ENCODE measurements around the gene EIF3K. TPM values are rescaled to one million over a fixed set of nuclear protein-coding genes. Genes with fewer than 3 reads are reported as not detected.

EIF3K gene
- polyA plus RNA-seq, 1 donor (not counting 4 experiments of a cell fraction or from before 2014, with no cell fraction given) = 240 TPM

- Histone ChIP-seq H3K27ac (ENCODE audit: control insufficient read depth, insufficient read depth, low read length) (peak overlapping the region; percentile 100), H3K9me1 (ENCODE audit: control insufficient read depth, extremely low read depth, insufficient read depth, low read length) (no peaks in the 10 kb centered on the region), H3K4me2 (ENCODE audit: control insufficient read depth, extremely low read depth, insufficient read depth, low read depth, low read length) (peak overlapping the region; percentile 72), H3K9ac (ENCODE audit: control insufficient read depth, extremely low read depth, insufficient read depth, low read length) (peak overlapping the region; percentile 99), H3K9me3 (ENCODE audit: control insufficient read depth, low read depth, low read length) (no peaks in the 10 kb centered on the region), H3K4me1 (ENCODE audit: control insufficient read depth, extremely low read depth, insufficient read depth, low read length) (peaks cover 89% of the 10 kb centered on the region), H3K36me3 (ENCODE audit: control insufficient read depth in 2 of 2, extremely low read depth in 1 of 2, insufficient read depth in 2 of 2, low read length in 2 of 2) (peaks cover 14 to 47% of the 10 kb centered on the region in 2 experiments), H3K79me2 (ENCODE audit: control insufficient read depth, insufficient read depth, low read length) (peaks cover 82% of the 10 kb centered on the region), H3K4me3 (ENCODE audit: control insufficient read depth in 2 of 3, extremely low read depth in 1 of 3, insufficient read depth in 2 of 3, low read depth in 1 of 3, low read length in 3 of 3) (peak overlapping the region in 1 of 3 experiments; percentile 4), H3K27me3 (ENCODE audit: control insufficient read depth, extremely low read depth, insufficient read depth, low read length) (no peaks in the 10 kb centered on the region), H4K20me1 (ENCODE audit: control insufficient read depth, extremely low read depth, insufficient read depth, low read length) (no peaks in the 10 kb centered on the region), H2AFZ (ENCODE audit: control insufficient read depth, low read length) (no peak overlapping the region)
- no peak for DNase-seq (ENCODE audit: low read depth, low spot score)
- FAIRE-seq = no peak
- TF ChIP-seq EZH2 (IDR thresholded peaks at IDR 0.05; ENCODE audit: low read length) (no peak), CTCF (optimal IDR thresholded peaks at IDR 0.05 in 1 of 3, IDR thresholded peaks at IDR 0.05 in 1 of 3, conservative IDR thresholded peaks at IDR 0.05 in 1 of 3; ENCODE audit: extremely low read depth in 1 of 3, insufficient read depth in 2 of 3, low read length in 3 of 3) (peak in 1 of 3 experiments; percentile 8)
- dilution Hi-C loops (cut with MboI; ENCODE audit: extremely low pct_ligation_motif_present, low sequenced_read_pairs) = no loop called here
These were observed 67.5 kb downstream of the EIF3K start for GRCh38 chr19:38686530-38686888.

Other genes with a start within 250 kb of the EIF3K start
- gene PSMD8, start 244.6 kb upstream of the EIF3K start, polyA plus RNA-seq = 346 to 528 TPM (median 350 TPM) in 3 replicates
- gene GGN, start 231.2 kb upstream of the EIF3K start, polyA plus RNA-seq = 0.07 to 0.22 TPM in 2 of 3 replicates, not detected in the other
- gene SPRED3, start 230.5 kb upstream of the EIF3K start, polyA plus RNA-seq = 2.0 to 2.6 TPM (median 2.1 TPM) in 3 replicates
- 4.5 to 9.5 TPM (median 5.8 TPM) in 3 replicates for gene FAM98C, start 216.1 kb upstream of the EIF3K start, polyA plus RNA-seq
- gene RASGRP4, start 193.0 kb upstream of the EIF3K start, polyA plus RNA-seq = not detected in 3 replicates
- 0.32 to 0.75 TPM (median 0.41 TPM) in 3 replicates for gene RYR1, start 185.5 kb upstream of the EIF3K start, polyA plus RNA-seq
- 0.22 to 0.25 TPM in 2 of 3 replicates, not detected in the other for gene MAP4K1, start 1.2 kb upstream of the EIF3K start, polyA plus RNA-seq
- 463 to 720 TPM (median 526 TPM) in 3 replicates for gene ACTN4, start 28.5 kb downstream of the EIF3K start, polyA plus RNA-seq
- gene CAPN12, start 125.3 kb downstream of the EIF3K start, polyA plus RNA-seq = 5.6 to 20.4 TPM (median 6.0 TPM) in 3 replicates
- gene LGALS7, start 154.3 kb downstream of the EIF3K start, polyA plus RNA-seq = 9.1 to 19.7 TPM (median 19.6 TPM) in 3 replicates
- 1,330 to 7,133 TPM (median 1,668 TPM) in 3 replicates for gene LGALS7B, start 170.0 kb downstream of the EIF3K start, polyA plus RNA-seq
- 0.11 to 0.30 TPM (median 0.13 TPM) in 3 replicates for gene LGALS4, start 193.8 kb downstream of the EIF3K start, polyA plus RNA-seq
- 64.9 to 85.5 TPM (median 72.1 TPM) in 3 replicates for gene ECH1, start 212.6 kb downstream of the EIF3K start, polyA plus RNA-seq
- 144 to 343 TPM (median 308 TPM) in 3 replicates for gene HNRNPL, start 230.8 kb downstream of the EIF3K start, polyA plus RNA-seq